Measurements from ENCODE around the gene PURA. TPM values are rescaled to one million over a fixed set of nuclear protein-coding genes. Genes with fewer than 3 reads are reported as not detected.
A peak's percentile ranks its signal among the peaks of the same experiment; 100 is the strongest.
"Not testable (repeated sequence)": the region's sequence is repeated elsewhere in the genome, so short reads cannot be mapped to it uniquely, and the experiment has no call there.

Gene PURA
- total RNA-seq, 2 experiments from 2014 or later, result 12.3 to 15.4 TPM

DNA sequence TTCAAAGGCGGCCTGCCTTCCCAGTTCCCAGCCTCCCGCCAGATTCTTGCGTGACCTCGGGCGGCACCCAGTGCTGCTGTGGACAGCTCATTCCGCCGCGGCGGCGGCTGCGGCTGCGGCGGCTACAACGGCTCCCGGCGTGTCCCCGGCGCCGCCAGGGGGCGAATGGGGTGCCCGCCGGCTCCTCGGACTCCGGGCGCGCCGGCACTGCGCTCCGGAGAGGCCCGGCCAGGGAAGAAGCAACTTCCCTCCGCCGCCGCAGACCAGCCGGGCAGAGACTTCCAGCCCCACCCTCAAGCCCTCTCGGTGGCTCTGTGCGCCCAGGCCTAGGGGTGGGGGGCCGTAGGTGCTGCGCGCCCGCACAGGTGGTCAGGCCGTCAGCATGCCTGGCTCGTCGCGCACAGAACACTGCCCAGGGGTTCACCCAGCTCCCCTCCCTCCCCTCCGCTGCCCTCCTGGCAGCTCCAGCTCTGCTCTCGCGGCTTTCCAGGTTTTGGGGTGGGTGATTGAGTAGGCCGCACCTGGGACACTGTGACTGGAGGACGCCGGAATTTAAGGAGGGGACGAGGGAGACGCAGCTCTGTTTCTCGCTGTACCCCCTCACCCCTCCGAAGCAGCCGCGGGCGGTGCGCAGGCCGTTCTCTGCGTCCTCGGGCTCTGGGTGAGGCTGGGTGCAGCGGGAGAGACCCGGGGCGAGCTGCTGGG, 32.1 kb downstream of the PURA start:
- Mint-ChIP-seq H3K27me3 (peaks cover 29% of the 10 kb centered on the region), H3K27ac (no peak overlapping the region), H3K4me3 (peak overlapping the region; percentile 9), H3K9me3 (ENCODE audit: low read depth) (no peaks in the 10 kb centered on the region), H3K36me3 (no peaks in the 10 kb centered on the region), H3K4me1 (peaks cover 12% of the 10 kb centered on the region)
- peak; percentile 59 for DNase-seq
- peak; percentile 81 for ATAC-seq
- CTCF ChIA-PET, result interaction anchor here (0.7 to 9.4 kb wide), 25 partner anchors 8 to 902 kb away, joined by 3 to 130 read pairs (median 4); partner anchors contain the start of genes NRG2 and PURA

DNA sequence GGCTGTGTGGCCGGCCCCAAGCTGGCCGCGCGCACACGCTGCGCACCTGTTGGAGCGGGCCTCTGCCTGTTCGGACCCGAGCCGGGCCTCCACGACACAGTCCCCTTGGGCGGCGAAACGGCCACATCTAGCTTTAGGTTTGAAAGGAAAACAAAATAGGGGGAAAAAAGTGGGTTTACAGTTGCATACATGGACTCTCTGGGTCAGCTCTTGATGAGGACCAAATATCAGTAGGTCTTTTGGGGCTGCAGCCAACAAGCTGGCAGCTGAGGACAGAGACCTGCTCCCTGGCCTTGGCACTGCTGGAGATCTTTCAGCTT, 32.6 kb downstream of the PURA start:
- Mint-ChIP-seq H3K9me3 (ENCODE audit: low read depth) (no peaks in the 10 kb centered on the region), H3K36me3 (no peaks in the 10 kb centered on the region), H3K4me3 (no peak overlapping the region), H3K27me3 (peaks cover 29% of the 10 kb centered on the region), H3K27ac (no peak overlapping the region), H3K4me1 (peaks cover 12% of the 10 kb centered on the region)
- no peak for ATAC-seq
- peak; percentile 26 for DNase-seq
- CTCF ChIA-PET, result interaction anchor here (0.7 to 9.4 kb wide), 17 partner anchors 9 to 902 kb away, joined by 3 to 130 read pairs (median 5); partner anchors contain the start of genes NRG2 and PURA

DNA sequence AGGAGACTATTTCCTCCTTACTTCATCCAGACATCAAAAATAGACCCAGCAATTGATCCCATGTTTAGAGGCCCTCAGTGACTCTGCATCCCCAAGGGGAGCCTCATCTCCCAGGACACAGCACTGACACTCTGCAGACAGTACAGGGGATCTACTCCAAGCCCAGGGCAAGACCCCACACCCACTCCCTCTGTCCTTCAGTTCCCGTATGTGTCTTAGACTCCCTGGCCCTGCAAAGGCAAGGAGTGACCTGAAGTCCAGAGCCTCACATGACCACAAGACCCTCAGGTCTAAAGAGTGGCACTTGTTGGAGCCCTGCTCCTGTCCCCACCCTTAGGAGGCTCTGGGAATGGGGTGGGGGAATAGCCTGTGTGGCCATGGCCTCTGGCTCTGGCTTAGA, 33.6 kb downstream of the PURA start:
- no peaks in the 10 kb centered on the region for H3K36me3 Mint-ChIP-seq
- no peaks in the 10 kb centered on the region for H3K9me3 Mint-ChIP-seq (ENCODE audit: low read depth)
- H3K4me3 Mint-ChIP-seq, result no peak overlapping the region
- CTCF ChIA-PET, result interaction anchor here (5.0 to 7.4 kb wide), 2 partner anchors 8 to 72 kb away, joined by 69 to 86 read pairs; no protein-coding TSS in a partner anchor
- peak; percentile 31 for DNase-seq
- ATAC-seq, result no peak
- H3K27ac Mint-ChIP-seq, result no peak overlapping the region
- H3K4me1 Mint-ChIP-seq, result peaks cover 12% of the 10 kb centered on the region
- H3K27me3 Mint-ChIP-seq, result peaks cover 29% of the 10 kb centered on the region

DNA sequence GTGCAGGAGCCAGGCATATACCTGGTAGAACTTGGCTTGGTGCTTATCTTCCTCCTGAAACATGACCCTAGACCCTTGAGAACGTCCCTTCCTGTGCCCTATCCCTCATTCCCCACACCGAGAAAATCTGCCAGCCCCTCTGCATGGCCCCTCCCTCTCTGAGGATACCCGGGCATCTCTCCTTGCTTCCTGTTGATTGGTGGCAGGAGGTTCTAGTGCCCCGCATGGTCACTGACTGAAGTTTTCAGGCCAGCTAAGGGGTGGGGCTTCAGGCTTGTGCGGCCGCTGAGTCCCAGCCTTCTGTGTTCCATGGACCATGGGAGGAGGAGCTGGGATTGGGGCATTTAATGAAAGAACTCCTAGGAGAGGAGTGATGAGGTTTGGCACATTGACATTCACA, 34.6 kb downstream of the PURA start:
- no peak for ATAC-seq
- Mint-ChIP-seq H3K27me3 (peaks cover 29% of the 10 kb centered on the region), H3K36me3 (no peaks in the 10 kb centered on the region), H3K27ac (no peak overlapping the region), H3K4me1 (peaks cover 12% of the 10 kb centered on the region), H3K4me3 (no peak overlapping the region), H3K9me3 (ENCODE audit: low read depth) (no peaks in the 10 kb centered on the region)
- CTCF ChIA-PET, result interaction anchor here (0.7 to 1.0 kb wide), 2 partner anchors 361 to 564 kb away, joined by 3 read pairs; no protein-coding TSS in a partner anchor
- no peak for DNase-seq

DNA sequence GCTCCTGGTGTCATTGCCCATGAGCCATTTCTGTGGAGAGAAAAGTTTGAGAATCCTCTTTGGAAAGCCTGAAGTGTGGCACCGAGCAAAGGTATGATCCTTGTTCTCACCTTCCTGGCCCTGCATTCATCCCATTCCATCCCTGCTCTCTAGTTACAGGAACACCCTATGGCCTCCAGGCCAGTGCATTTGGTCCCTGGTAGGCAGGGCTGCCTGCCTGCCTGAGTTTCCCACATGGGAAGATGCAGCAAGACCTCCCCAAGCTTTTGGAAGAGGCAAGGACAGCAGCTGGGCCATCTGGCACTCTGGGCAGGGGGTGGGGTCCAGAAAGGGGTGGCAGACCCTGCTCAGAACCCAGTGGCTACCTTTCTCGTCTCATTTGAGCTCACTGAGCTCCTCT, 36.3 kb downstream of the PURA start:
- CTCF ChIA-PET, result interaction anchor here (0.7 to 1.0 kb wide), 2 partner anchors 77 to 181 kb away, joined by 3 read pairs; no protein-coding TSS in a partner anchor
- Mint-ChIP-seq H3K4me3 (no peak overlapping the region), H3K4me1 (peaks cover 8% of the 10 kb centered on the region)

DNA sequence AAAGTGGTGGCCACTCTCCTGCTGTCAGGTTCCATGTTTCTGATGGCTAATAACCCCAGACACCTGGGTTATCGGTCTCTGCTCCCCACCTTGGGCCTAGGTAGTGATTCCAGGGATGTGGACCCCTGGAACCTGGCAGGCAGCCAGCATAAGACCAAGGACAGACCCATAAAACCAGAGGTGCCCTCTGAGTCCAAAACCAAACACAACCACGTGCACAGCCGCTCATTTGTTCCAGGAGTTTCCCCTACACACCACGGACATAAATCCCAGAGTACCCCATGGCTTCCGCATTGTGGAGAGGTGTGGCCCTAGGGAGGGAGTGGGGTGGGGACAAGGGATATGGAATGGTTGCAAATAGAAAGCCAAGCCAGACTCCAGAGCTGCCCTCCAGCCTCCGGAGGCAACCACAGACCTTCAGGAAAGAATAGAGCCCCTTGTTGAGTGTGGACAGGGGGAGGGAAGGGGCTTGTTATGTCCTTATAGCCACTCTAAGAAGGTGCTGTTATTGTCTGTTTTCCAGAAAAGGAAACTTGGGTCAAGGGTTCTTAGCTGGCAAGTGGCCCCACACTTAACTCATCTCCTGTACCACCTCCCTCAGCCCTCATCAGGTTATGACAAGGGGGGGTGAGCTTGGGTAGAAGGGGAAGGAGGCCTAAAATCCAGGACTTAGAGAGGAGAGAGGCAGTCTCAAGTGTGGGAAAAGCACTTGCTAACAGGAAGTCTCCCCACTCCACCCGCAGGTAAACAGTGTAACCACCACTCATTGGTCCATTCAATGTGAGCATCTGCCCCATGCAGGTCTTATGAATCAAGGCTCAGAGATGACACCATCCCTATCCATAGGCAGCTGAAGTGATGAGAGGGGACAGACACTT, 37.5 kb downstream of the PURA start:
- ATAC-seq (no peak), DNase-seq (no peak)
- no peak overlapping the region for H3K4me3 Mint-ChIP-seq
- CTCF ChIA-PET, result interaction anchor here (9.2 kb wide), 1 partner anchor 7 kb away, joined by 69 read pairs; no protein-coding TSS in a partner anchor
- no peaks in the 10 kb centered on the region for H3K9me3 Mint-ChIP-seq (ENCODE audit: low read depth)
- H3K4me1 Mint-ChIP-seq, result peaks cover 2% of the 10 kb centered on the region
- no peaks in the 10 kb centered on the region for H3K36me3 Mint-ChIP-seq
- peaks cover 19% of the 10 kb centered on the region for H3K27me3 Mint-ChIP-seq
- no peak overlapping the region for H3K27ac Mint-ChIP-seq

More for the DNA sequence above, 36.3 kb downstream of the PURA start:
- no peaks in the 10 kb centered on the region for H3K9me3 Mint-ChIP-seq (ENCODE audit: low read depth)
- DNase-seq (no peak), ATAC-seq (no peak)
- no peak overlapping the region for H3K27ac Mint-ChIP-seq
- H3K27me3 Mint-ChIP-seq, result peaks cover 26% of the 10 kb centered on the region
- no peaks in the 10 kb centered on the region for H3K36me3 Mint-ChIP-seq

DNA sequence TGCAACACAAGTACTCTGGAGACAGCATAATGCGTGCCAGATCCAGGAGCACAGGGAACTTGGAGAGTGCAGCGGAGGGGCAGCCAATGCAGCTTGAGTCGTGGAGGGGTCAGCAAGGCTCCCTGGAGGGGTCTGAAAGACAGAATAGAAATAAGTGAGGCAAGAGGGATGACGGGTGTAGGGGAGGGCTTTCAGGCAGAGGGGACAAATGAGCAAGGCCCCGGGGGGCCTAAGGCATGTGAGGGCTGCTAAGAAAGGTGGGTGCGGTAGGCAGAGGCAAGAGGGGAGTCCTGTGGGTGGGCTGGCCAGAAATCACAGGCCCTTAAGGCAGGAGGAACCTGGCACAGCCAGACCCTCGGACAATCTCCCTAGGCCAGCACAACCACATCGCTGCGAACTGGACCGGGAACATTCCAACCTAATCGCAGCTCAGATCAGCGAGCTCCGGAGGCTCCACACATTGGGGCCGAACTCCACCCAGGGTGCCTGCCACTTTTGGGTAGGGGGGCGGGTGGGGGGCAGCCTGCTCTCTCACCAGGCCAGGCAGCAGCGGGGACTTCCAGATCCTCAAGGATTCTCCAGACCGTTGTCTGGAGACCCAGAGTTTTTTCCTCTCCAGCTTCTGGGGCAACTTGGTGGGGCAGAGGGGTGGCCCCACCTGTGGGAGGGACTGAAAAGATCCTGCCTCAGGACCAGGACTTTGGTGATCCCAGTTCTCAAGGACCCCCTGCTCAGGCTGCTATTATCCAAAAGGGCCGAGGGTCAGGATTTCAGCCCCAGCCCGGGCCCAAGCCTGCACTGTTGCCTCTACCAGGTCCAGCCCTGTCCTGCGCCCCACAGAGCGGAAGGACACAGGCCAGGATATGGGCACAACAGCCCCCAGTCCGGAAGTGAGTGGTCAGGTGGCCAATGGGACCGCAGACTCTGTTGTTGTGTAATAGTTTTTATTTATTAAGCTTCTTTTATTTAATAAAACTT, 38.4 kb downstream of the PURA start:
- Mint-ChIP-seq H3K4me3 (no peak overlapping the region), H3K27ac (no peak overlapping the region), H3K27me3 (peaks cover 10% of the 10 kb centered on the region), H3K36me3 (no peaks in the 10 kb centered on the region), H3K4me1 (peaks cover 5% of the 10 kb centered on the region), H3K9me3 (ENCODE audit: low read depth) (no peaks in the 10 kb centered on the region)
- CTCF ChIA-PET, result interaction anchor here (1.1 to 9.2 kb wide), 2 partner anchors 8 to 80 kb away, joined by 3 to 69 read pairs; no protein-coding TSS in a partner anchor
- DNase-seq, result no peak
- no peak for ATAC-seq

DNA sequence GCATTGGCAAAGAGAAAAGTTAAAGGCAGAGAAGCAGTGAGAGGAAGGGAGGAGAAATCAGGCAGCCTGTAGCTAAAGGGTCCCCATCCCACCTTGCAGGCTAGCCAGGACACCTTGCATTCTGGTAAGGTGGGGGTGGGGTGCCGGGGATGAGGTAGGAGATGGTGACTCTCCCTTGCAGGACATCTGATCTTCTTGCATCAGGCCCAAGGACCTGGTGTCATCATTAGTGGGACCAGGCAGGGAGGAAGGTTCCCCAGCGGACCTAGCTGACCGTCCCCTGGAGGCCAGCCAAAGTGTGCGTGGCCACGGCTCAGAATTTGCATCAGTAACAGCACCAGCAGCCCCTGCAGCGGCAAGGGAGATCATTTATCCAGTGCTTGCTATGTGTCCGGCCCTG, 39.3 kb downstream of the PURA start:
- Mint-ChIP-seq H3K27me3 (peaks cover under 1% of the 10 kb centered on the region), H3K27ac (no peak overlapping the region), H3K36me3 (no peaks in the 10 kb centered on the region), H3K4me3 (no peak overlapping the region), H3K4me1 (peaks cover 6% of the 10 kb centered on the region), H3K9me3 (ENCODE audit: low read depth) (no peaks in the 10 kb centered on the region)
- ATAC-seq (no peak), DNase-seq (no peak)
- CTCF ChIA-PET, result interaction anchor here (9.2 kb wide), 1 partner anchor 9 kb away, joined by 69 read pairs; no protein-coding TSS in a partner anchor

DNA sequence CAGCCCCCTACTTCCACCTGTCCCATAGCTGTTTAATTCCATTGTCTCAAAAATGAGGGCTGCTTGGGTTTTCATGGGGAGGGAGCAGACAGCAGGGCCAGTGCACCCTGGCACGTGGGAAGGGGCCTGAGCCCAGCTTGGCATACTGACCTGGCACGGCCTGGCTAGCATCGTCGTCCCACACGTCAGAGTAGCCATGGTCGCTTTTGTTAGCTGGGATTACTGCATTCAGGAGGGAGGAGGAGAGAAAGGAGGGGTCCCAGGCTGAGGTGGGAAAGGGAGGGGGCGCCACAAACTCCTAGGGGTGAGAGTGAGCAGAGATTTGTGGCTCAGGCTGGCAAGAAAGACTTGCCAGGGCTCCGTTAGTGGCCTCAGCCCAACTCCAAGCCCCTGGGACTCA, 40.0 kb downstream of the PURA start:
- Mint-ChIP-seq H3K9me3 (ENCODE audit: low read depth) (no peaks in the 10 kb centered on the region), H3K4me3 (no peak overlapping the region), H3K27me3 (no peaks in the 10 kb centered on the region), H3K27ac (no peak overlapping the region), H3K36me3 (no peaks in the 10 kb centered on the region), H3K4me1 (peaks cover 6% of the 10 kb centered on the region)
- CTCF ChIA-PET, result interaction anchor here (0.6 to 9.2 kb wide), 7 partner anchors 10 to 198 kb away, joined by 3 to 69 read pairs (median 5); partner anchors contain the start of gene CYSTM1
- ATAC-seq (no peak), DNase-seq (no peak)

DNA sequence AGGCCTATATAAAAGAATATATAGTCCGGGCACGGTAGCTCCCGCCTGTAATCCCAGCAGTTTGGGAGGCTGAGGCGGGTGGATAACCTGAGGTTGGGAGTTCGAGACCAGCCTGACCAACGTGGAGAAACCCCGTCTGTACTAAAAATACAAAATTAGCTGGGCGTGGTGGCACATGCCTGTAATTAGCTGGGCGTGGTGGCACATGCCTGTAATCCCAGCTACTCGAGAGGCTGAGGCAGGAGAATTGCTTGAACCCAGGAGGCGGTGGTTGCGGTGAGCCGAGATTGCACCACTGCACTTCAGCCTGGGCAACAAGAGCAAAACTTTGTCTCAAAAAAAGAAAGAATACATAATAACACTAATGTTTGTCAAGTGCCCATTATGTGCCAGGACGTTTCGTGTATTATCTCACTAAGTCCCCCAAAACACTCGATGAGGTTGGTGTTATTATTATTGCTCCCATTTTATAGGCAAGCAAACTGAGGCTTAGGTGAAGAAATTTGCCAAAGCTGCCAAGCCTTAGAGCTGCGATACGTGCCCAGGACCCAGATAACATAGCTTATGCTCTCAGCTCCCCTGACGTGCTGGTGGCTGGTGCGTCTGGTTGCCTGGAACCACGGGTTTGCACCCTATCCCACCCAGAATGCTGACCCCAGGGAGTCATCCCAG, 40.9 kb downstream of the PURA start:
- CTCF ChIA-PET, result interaction anchor here (0.6 to 9.2 kb wide), 13 partner anchors 10 to 402 kb away, joined by 3 to 69 read pairs (median 4); partner anchors contain the start of gene CYSTM1
- not testable (repeated sequence) for DNase-seq; H3K27ac Mint-ChIP-seq; H3K9me3 Mint-ChIP-seq (ENCODE audit: low read depth); H3K36me3 Mint-ChIP-seq; H3K27me3 Mint-ChIP-seq; H3K4me1 Mint-ChIP-seq; H3K4me3 Mint-ChIP-seq; ATAC-seq

DNA sequence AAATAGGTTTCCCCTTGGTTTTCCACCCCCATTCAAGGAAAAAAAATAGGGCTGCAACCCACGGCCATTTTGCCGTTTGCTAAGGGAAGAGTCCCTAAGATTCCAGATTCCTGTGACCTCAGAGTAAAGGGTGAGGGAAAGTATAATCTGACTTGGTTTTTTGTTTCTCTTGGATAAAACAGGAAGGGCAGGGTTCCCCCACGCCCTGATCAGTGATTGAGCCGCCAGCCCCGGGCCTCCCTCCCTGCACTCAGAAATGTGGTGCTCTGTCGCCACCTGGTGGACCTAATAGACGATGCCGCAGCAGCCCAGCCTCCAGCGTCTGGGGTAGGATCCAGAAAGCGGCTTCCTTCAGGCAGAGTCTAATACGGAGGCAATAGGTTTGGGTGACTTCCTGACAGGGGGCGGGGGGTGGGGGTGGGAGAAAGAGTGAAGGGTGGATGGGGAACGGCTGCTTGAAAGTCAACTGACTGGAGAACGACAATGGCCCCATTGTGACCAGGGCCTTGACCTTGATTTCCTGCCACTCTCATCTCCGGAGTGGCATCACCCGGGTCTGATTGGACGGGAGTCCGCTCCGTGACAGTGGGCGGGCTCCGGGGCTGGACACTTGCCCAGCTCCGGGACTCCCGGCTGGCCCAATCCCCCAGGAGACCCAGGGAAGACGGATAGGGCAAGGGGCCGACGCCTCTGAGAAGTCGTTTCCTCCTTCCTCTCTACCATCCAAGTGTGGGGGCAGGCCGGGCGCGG, 43.3 kb downstream of the PURA start:
- peak; percentile 91 for DNase-seq
- H3K27ac Mint-ChIP-seq, result peak overlapping the region; percentile 46
- H3K36me3 Mint-ChIP-seq, result no peaks in the 10 kb centered on the region
- H3K4me3 Mint-ChIP-seq, result peak overlapping the region; percentile 57
- no peaks in the 10 kb centered on the region for H3K27me3 Mint-ChIP-seq
- H3K4me1 Mint-ChIP-seq, result peaks cover 6% of the 10 kb centered on the region
- ATAC-seq, result peak; percentile 99
- H3K9me3 Mint-ChIP-seq (ENCODE audit: low read depth), result no peaks in the 10 kb centered on the region
- CTCF ChIA-PET, result interaction anchor here (0.6 to 9.2 kb wide), 12 partner anchors 11 to 370 kb away, joined by 3 to 69 read pairs (median 4); no protein-coding TSS in a partner anchor

Measured in activated CD8-positive, alpha-beta memory T cell treated with anti-CD3 and anti-CD28 coated beads, Interleukin-2, amount 10 ng/mL, durations not matched to agents 7 days and 5 days (primary cell).